ENCODE measurements around the gene CCRL2.

The CCRL2 gene

DNA sequence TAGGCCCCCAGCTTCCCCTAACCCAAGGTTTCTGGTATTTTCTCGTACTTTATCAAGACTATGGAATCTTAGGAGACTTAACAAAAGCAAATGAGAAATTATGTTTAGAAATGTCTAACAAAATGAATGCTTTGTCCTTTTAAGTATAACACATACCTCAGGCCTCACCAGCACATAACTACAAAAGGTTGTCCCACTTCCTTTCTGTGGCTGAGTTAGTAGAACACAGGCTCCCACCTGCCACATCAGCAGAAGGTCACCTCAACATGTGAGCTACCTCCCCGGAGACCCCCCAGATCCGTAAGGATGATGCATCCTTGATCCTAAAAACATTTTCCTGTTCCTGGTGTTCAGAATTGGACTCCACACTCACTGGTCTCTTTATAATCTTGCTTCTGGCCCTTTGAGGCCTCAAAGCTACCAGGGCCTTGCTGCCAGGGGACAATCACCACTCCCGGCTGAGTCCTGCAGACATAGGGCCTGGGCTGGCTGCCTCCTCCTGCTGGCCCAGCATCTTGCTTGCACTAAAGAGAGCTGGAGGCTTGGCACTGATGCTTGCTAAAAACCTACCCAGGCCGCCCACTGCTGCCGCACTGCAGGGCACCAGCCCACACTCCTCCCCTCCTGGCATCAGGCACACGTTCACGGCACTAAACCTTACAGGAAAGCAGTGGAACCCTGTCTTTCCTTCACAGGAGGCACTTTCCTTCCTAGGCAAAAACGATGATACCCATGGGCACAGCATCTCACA lies 2.9 kb downstream of the CCRL2 start:
- H3K4me1 ChIP-seq = peaks cover 50 to 90% (median 56%) of the 10 kb centered on the region in 10 experiments
- H3K9me3 ChIP-seq (replicated peaks in 1 of 11) = no peaks in the 10 kb centered on the region
- H3K4me2 ChIP-seq = peak overlapping the region in 3 of 11 experiments; percentile 8 to 89 (median 88); a peak in 4 of 22 replicates
- H3K27me3 ChIP-seq = no peaks in the 10 kb centered on the region
- H3K36me3 ChIP-seq = peaks cover 0 to 17% (median 0%) of the 10 kb centered on the region in 11 experiments; a peak in 3 of 22 replicates
- peak overlapping the region in 1 of 11 experiments; percentile 30; a peak in 1 of 22 replicates for H3K9ac ChIP-seq
- no peak overlapping the region for H3K27ac ChIP-seq
- H3K4me3 ChIP-seq = peak overlapping the region in 1 of 10 experiments; percentile 15; a peak in 1 of 20 replicates
- H4K20me1 ChIP-seq = no peaks in the 10 kb centered on the region
- no peak for TF ChIP-seq Cebpa-rat (IDR thresholded peaks at IDR 0.05)

DNA sequence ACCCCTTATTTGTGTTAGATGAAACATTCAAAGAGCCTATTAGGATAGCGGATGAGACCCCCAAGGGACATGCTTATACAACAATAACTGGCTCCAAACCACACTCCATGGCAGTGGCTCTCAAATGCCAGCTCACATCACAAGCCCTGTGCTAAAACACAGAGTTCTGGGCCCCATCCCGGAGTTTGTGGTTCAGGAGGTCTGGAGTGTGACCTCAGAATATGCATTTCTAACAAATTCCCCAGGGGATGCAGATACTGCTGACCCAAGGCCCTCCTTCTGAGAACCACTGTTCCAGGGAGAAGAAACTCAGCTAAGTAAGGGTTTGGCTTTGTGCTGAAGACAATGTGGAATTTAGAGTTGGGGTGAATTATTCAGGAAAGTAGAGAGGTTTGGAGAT lies 3.6 kb downstream of the CCRL2 start:
- 0 out of 22 replicates have a peak overlapping the region, but pooled peaks of 1 of the 11 experiments have one; percentile 31 for H3K9ac ChIP-seq
- TF ChIP-seq Cebpa-rat (IDR thresholded peaks at IDR 0.05) = no peak
- peaks cover 43 to 85% (median 50%) of the 10 kb centered on the region in 10 experiments for H3K4me1 ChIP-seq
- peaks cover 0 to 17% (median 0%) of the 10 kb centered on the region in 11 experiments; a peak in 3 of 22 replicates for H3K36me3 ChIP-seq
- no peaks in the 10 kb centered on the region for H3K9me3 ChIP-seq (replicated peaks in 1 of 11)
- no peak overlapping the region for H3K27ac ChIP-seq
- no peaks in the 10 kb centered on the region for H4K20me1 ChIP-seq
- no peaks in the 10 kb centered on the region for H3K27me3 ChIP-seq
- H3K4me2 ChIP-seq = peak overlapping the region in 3 of 11 experiments; percentile 12 to 89 (median 88); a peak in 5 of 22 replicates
- no peak overlapping the region for H3K4me3 ChIP-seq

DNA sequence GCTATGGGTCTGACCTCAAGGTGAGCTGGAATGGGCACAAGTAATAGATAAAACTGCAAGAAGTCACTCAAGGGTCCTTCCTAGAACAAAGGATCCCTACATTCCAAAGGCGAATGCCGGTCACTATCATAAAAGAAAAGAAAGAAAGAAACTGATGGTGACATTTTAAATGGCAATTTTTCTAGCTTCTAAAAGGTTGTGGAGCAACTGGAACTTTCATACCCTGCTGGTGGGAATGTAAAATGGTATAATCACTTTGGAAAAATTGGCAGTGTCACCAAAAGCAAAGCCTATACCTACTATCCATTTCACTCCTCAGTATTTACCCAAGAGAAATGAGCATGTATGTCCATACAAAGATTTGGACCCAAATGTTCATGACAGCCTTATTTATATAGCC lies 4.2 kb downstream of the CCRL2 start:
- H3K36me3 ChIP-seq = peaks cover 0 to 17% (median 0%) of the 10 kb centered on the region in 11 experiments; a peak in 3 of 22 replicates
- H3K9me3 ChIP-seq (replicated peaks in 1 of 11) = no peaks in the 10 kb centered on the region
- no peak overlapping the region for H3K4me3 ChIP-seq
- H3K9ac ChIP-seq = no peak overlapping the region
- no peak for TF ChIP-seq Cebpa-rat (IDR thresholded peaks at IDR 0.05)
- no peak overlapping the region for H3K27ac ChIP-seq
- H4K20me1 ChIP-seq = no peaks in the 10 kb centered on the region
- H3K4me2 ChIP-seq = peak overlapping the region in 3 of 11 experiments; percentile 12 to 89 (median 88); a peak in 5 of 22 replicates
- no peaks in the 10 kb centered on the region for H3K27me3 ChIP-seq
- H3K4me1 ChIP-seq = peaks cover 43 to 85% (median 50%) of the 10 kb centered on the region in 10 experiments

DNA sequence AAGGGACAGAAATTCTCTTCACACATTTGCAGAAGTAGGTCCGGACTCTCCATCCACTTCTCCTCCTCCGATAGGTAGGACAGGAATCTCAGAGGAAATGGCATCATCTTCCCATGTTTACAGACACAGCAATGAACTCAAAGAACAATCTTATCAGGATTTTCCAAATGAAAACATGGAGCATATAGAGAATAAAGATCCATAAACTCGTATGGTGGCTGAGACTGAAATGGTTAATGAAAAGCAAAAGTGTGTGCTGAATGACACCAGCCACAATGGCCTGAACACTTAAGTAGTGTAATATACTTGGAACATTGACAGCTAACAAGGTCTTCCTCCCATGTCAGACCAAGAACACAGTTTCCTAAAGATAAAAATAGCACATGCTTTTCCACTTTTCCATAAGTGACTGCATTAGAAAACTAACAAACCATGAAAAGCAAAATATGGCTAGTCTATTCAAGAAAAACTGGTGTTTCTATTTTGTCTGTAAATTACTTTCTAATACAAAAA lies 5.8 kb downstream of the CCRL2 start:
- no peaks in the 10 kb centered on the region for H3K9me3 ChIP-seq (replicated peaks in 1 of 11)
- no peak overlapping the region for H3K9ac ChIP-seq
- no peaks in the 10 kb centered on the region for H3K27me3 ChIP-seq

DNA sequence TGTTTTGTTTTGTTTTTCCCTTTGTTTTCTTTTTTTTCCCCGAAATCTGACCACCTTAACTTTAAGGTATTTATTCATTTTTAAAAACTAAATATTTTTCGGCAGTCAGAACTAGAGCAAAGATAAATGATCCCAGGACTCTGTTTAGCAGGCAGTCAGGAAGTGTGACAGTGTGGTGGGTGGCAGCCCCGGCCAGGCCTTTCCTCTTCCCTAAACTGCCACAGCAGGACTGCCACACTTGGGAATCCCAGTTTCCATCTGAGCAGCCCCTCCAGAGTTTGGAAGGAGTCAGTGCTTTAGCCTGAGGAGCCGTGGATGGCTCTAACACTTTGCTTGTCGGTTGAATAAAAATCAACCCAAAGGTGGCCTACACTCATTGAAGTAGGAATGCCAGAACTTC lies 6.9 kb downstream of the CCRL2 start:
- Histone ChIP-seq H3K27ac (no peak overlapping the region), H3K9me3 (replicated peaks in 1 of 11) (peaks cover 0 to 3% (median 0%) of the 10 kb centered on the region in 11 experiments; a peak in 1 of 22 replicates), H3K4me2 (peak overlapping the region; percentile 10 to 88 (median 49); a peak in 19 of 22 replicates), H4K20me1 (no peaks in the 10 kb centered on the region), H3K36me3 (peaks cover 0 to 14% (median 0%) of the 10 kb centered on the region in 11 experiments; a peak in 3 of 22 replicates), H3K4me3 (no peak overlapping the region), H3K9ac (no peak overlapping the region), H3K4me1 (peaks cover 27 to 70% (median 34%) of the 10 kb centered on the region in 10 experiments), H3K27me3 (no peaks in the 10 kb centered on the region)
- TF ChIP-seq Cebpa-rat (IDR thresholded peaks at IDR 0.05) = no peak

More for the DNA sequence above, 5.8 kb downstream of the CCRL2 start:
- peak overlapping the region in 9 of 11 experiments; percentile 1 to 88 (median 39); a peak in 14 of 22 replicates for H3K4me2 ChIP-seq
- no peak for TF ChIP-seq Cebpa-rat (IDR thresholded peaks at IDR 0.05)
- peaks cover 34 to 81% (median 44%) of the 10 kb centered on the region in 10 experiments for H3K4me1 ChIP-seq
- H3K27ac ChIP-seq = no peak overlapping the region
- H4K20me1 ChIP-seq = no peaks in the 10 kb centered on the region
- H3K36me3 ChIP-seq = peaks cover 0 to 17% (median 0%) of the 10 kb centered on the region in 11 experiments; a peak in 3 of 22 replicates
- H3K4me3 ChIP-seq = no peak overlapping the region

DNA sequence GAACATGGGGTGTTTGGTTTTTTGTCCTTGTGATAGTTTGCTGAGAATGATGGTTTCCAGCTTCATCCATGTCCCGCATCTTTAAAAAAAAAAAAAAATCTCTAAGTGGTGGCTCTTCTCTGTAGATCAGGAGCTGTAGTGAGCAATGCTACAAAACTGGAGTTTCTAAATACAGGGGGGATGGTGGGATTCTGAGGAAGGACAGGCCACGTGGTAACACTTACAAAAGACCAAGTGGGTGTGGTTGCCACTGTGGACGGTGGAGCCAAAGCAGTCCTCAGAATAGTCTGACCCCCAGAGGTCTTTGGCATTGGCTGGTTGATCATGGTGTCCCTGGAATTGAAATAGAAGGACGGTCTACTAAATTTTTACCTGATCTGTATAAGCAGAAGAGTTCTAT lies 7.7 kb downstream of the CCRL2 start:
- H3K4me2 ChIP-seq = no peak overlapping the region; a peak in 1 of 22 replicates
- no peak for TF ChIP-seq Cebpa-rat (IDR thresholded peaks at IDR 0.05)
- H3K9me3 ChIP-seq (replicated peaks in 1 of 11) = peaks cover 0 to 6% (median 0%) of the 10 kb centered on the region in 11 experiments; a peak in 3 of 22 replicates

DNA sequence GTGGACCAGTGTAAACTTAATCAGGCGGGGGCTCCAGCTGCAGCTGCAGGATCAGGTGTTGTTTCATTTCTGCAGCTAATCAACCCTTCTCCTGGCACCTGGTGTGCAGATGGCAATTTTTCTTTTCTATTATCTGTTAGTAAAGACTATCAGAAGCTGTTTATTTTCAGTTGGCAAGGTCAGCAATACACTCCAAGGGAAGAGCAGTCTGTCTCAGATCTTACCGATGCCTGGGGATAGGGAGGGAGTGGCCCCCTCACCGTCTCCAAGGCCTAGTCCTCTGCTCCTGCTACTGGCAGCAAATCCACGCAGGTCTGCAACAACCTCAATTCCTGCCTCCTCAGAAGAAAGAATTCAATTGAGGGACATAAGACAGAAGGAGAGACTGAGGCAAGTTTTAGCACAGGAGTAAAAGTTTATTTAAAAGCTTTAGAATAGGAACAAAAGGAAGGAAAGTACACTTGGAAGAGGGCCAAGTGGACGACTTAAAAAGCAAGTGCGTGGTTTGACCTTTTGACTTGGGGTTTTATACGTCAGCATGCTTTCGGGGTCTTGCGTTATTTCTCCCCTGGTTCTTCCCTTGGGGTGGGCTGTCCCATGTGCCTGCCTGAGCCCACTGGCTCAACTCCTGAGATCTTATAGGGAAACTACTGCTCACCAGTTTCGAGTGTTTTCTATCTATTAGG lies 9.2 kb downstream of the CCRL2 start:
- Histone ChIP-seq H3K27me3 (no peaks in the 10 kb centered on the region), H3K4me3 (no peak overlapping the region), H4K20me1 (no peaks in the 10 kb centered on the region), H3K9ac (no peak overlapping the region), H3K27ac (0 out of 22 replicates have a peak overlapping the region, but pooled peaks of 1 of the 11 experiments have one; percentile 3), H3K36me3 (no peaks in the 10 kb centered on the region), H3K4me2 (peak overlapping the region; percentile 50 to 76 (median 63)), H3K9me3 (replicated peaks in 1 of 11) (peaks cover 0 to 6% (median 0%) of the 10 kb centered on the region in 11 experiments; a peak in 3 of 22 replicates), H3K4me1 (peaks cover 27 to 47% (median 34%) of the 10 kb centered on the region in 10 experiments)
- no peak for TF ChIP-seq Cebpa-rat (IDR thresholded peaks at IDR 0.05)

More for the DNA sequence above, 7.7 kb downstream of the CCRL2 start:
- H3K4me1 ChIP-seq = peaks cover 27 to 62% (median 34%) of the 10 kb centered on the region in 10 experiments
- no peak overlapping the region for H3K4me3 ChIP-seq
- no peaks in the 10 kb centered on the region for H3K27me3 ChIP-seq
- 0 out of 22 replicates have a peak, but pooled peaks cover 0 to 6% (median 0%) of the 10 kb centered on the region in 11 experiments for H3K36me3 ChIP-seq
- H4K20me1 ChIP-seq = no peaks in the 10 kb centered on the region
- no peak overlapping the region for H3K27ac ChIP-seq
- no peak overlapping the region for H3K9ac ChIP-seq

DNA sequence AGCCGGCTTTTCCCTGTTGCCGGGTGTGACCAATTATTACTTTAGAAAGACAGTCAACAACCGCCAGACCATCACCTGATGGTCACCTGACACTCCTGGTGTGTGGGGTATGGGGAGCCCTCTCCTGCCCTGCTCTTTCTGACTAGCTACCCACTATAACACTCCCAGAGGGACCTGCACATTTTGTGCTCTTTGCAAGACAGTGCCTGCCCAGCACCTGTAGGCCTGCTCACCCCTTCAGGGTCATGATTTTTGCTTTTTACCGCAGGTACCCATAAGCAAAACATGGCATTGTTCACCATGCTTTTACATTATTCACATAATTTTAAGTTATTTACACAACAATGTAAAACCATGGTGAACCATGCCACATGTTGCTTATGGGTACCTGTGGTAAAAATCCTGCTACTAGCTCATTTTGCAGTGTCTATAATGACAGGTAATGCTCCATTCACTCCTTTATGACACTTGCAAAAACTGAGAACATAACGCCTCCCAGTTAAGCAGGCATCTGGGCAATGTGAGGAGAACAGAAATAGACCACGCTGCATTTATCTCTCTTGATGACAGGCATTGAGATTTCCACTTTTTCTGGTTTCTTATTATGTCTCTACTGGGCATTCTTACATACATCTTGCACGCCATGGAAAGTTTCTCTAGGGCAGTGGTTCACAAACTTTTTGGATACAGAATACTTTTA lies 9.9 kb downstream of the CCRL2 start:
- H3K9me3 ChIP-seq (replicated peaks in 1 of 11) = peaks cover 0 to 6% (median 0%) of the 10 kb centered on the region in 11 experiments; a peak in 3 of 22 replicates
- no peak overlapping the region for H3K9ac ChIP-seq
- no peaks in the 10 kb centered on the region for H3K27me3 ChIP-seq
- 0 out of 22 replicates have a peak overlapping the region, but pooled peaks of 1 of the 11 experiments have one; percentile 3 for H3K27ac ChIP-seq
- no peak for TF ChIP-seq Cebpa-rat (IDR thresholded peaks at IDR 0.05)
- peaks cover 27 to 44% (median 34%) of the 10 kb centered on the region in 10 experiments for H3K4me1 ChIP-seq
- no peaks in the 10 kb centered on the region for H3K36me3 ChIP-seq
- H3K4me2 ChIP-seq = peak overlapping the region; percentile 50 to 76 (median 63)
- no peaks in the 10 kb centered on the region for H4K20me1 ChIP-seq
- H3K4me3 ChIP-seq = no peak overlapping the region

All from BLaER1 treated with 17β-estradiol and CSF1 and Interleukin-3, amounts not matched to agents 10 nM and 100 nM (cell line).